Activated CD8-positive, alpha-beta memory T cell treated with anti-CD3 and anti-CD28 coated beads for 36 hours (primary cell): Measurements from ENCODE around the gene DNTTIP2. TPM values are rescaled to one million over a fixed set of nuclear protein-coding genes. Genes with fewer than 3 reads are reported as not detected.
"Not testable (repeated sequence)": the region's sequence is repeated elsewhere in the genome, so short reads cannot be mapped to it uniquely, and the experiment has no call there.

ENCODE experiments used
- CTCF ChIA-PET: fragments of 350-600 bp; sonication (Branson Sonifier 250); formaldehyde crosslinking; loops from one replicate; lab custom pipeline; 2021; ENCODE audit warnings: antibody characterized with exemption; lab: Charles Lee
- POLR2A ChIA-PET: fragments of 350-600 bp; sonication (Branson Sonifier 250); formaldehyde crosslinking; loops from one replicate; lab custom pipeline; 2021; ENCODE audit warnings: antibody characterized with exemption; lab: Charles Lee
- total RNA-seq, 2 experiments: library from RNA; stranded (reverse); gene quantifications; one replicate each; pipeline ENCODE4 v1.2.3, GENCODE V29; 2021

DNTTIP2 gene
- total RNA-seq, 2 experiments from 2014 or later, result 107 to 108 TPM

DNA sequence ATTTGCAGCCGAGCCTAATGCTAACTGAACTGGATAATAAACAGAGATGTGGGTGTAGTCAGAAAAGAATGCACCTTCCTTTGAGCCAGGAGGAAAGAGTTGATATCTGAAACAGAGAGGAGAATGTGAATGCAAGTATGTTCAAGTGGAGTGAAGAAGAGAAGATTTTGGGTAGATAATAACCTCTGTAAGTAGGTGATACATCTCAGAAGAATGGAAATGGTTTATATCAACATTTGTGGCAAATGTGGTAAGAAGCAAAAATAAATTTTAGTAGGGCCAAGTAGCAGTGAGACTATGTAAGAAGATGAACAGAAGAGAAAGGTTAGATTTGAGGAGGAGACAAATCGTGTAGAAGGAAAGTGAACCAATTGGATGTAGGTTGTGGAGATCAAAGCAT lies 1.7 kb upstream of the DNTTIP2 start:
- POLR2A ChIA-PET, result no interaction called here
- CTCF ChIA-PET, result interaction anchor here (1.8 kb wide), 1 partner anchor 28 kb away, joined by 8 read pairs; the partner anchor contains the start of gene GCLM

DNA sequence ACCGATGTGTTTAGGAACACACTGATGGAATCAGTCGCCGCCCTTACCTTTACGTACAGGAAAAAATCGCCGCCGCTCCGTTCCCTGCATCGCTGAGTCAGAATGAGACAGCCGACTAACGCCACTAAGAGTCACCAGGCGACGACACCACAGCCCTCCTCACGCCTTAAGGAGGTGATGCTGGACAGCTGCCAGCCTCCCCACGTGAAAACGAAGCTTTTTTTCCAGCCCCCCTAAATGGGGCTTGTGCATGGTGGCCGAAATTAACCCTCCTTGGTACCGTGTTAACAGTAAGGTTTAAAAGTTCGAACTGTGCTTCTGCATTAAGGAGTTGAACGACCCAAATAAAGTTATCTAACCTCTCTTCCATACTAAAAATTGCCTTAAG lies 511 bp downstream of the DNTTIP2 start:
- POLR2A ChIA-PET, result interaction anchor here (1.2 to 2.3 kb wide), 3 partner anchors 31 to 33 kb away, joined by 4 to 8 read pairs (median 8); partner anchors contain the start of gene GCLM
- CTCF ChIA-PET, result no interaction called here

DNA sequence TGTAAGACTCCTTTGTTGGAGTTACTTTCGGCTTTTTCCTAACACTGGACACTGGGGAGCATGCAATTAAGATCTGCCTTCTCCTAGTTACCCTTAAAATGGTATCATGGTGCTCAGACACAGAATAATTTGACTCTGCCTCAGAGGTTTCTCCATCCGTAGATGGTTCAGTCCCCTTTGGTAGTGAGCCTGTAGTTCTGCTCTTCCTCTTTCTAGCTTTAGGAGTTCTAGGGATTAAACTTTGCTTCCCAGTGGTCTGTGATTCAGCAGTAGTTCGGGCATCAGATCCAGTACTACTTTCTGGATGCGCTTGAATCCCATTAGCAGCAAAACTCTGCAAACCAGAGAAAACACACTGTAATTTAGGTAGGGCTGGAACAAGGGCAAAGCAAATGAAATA lies 1.5 kb downstream of the DNTTIP2 start:
- ChIA-PET CTCF (no interaction called here), POLR2A (no interaction called here)

DNA sequence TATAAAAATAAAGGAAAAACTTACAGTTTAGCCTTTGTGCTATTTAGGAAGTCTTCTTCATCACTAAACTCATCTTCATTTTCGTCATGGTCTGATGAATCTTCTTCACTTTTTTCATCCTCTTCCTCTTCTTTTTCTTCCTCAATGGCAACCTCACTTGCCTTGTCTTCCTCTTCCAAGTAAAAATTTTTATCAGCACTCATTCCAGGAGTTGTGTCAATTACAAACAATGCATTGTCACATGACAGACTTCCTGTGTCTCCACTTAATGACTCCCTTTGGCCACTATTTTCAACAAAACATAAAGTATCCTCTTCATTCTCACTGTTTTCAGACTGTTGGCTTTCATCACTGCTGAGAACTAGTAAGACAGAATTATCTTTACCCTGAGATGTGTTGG lies 2.8 kb downstream of the DNTTIP2 start:
- ChIA-PET POLR2A (no interaction called here), CTCF (interaction anchor here (2.0 kb wide), 1 partner anchor 13 kb away, joined by 6 read pairs; no protein-coding TSS in a partner anchor)

DNA sequence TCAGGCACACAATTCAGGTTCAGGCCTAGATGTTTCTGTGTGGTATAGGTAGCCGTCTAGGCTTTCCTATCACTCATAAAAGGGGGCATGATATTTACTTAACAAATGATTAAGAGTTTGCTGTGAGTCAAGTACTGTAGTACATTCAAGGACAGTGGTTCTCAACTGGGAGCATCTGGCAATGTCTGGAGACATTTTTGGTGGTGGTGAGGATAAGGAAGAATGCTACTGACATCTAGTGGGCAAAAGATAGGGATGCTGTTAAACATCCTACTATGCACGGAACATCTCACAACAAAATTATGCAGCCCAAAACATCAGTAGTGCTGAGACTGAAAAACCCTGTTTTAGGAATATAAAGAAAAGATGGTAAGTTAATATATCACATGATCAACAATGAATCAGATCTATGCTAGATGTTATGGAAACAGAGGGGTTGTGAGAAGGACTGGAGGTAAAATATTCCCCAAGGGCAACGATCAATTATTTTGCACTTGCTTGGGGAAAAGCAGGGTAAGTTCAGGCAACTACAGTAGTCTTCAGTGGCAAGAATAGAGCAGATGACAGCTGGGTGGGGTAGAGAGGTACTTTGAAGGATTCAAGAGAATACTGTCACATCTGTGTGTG lies 4.9 kb downstream of the DNTTIP2 start:
- POLR2A ChIA-PET, result interaction anchor here (0.6 kb wide), 1 partner anchor 1632 kb away, joined by 4 read pairs; no protein-coding TSS in a partner anchor
- CTCF ChIA-PET, result interaction anchor here (2.0 kb wide), 1 partner anchor 11 kb away, joined by 6 read pairs; no protein-coding TSS in a partner anchor

DNA sequence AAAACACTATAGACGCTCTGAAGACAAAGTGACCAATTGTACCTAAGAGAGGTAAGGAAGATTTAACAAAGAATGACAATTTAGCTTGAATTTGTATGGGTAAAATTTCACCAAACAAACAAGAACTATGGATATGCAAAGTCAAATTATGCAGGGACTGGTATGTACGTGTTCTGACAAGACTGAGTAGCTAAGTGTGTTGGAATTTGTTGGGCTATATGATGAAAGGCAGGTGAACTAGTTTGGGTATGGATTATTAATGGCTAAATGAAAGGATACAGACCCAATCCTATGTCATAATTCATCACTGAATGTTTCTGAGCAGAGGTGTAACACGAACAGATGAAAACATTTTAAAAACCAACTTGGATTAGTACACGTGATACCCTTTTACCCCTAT lies 7.6 kb downstream of the DNTTIP2 start:
- POLR2A ChIA-PET, result interaction anchor here (1.1 kb wide), 1 partner anchor 25 kb away, joined by 3 read pairs; no protein-coding TSS in a partner anchor

DNA sequence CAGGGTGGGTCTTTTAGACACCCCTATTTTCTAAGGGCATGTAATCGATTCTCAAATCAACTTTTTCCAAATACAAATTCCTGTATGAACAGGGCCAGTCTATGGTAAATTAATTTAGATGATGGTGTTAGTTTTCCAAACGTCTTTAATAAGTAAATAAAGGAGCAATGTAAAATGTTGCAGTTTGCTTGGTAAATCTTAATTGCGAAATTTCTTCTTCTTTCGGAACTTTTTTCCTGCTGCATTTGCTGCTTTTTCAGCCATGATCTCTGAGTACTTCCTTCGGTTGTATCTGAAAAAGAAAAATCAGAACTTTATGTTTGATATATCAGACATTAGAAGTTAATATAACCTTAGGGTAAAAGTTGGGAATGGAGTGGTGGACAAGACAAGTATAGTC lies 9.4 kb downstream of the DNTTIP2 start:
- ChIA-PET CTCF (no interaction called here), POLR2A (no interaction called here)

More for the DNA sequence above, 7.6 kb downstream of the DNTTIP2 start:
- CTCF ChIA-PET, result no interaction called here

DNA sequence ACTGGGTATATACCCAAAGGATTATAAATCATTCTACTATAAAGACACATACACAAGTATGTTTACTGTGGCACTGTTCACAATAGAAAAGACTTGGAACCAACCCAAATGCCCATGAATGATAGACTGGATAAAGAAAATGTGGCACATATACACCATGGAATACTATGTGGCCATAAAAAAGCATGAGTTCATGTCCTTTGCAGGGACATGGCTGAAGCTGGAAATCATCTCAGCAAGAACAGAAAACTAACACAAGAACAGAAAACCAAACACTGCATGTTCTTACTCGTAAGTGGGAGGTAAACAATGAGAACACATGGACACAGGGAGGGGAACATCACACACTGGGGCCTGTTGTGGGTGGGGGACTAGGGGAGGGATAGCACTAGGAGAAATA lies 10.5 kb downstream of the DNTTIP2 start:
- POLR2A ChIA-PET, CTCF ChIA-PET: not testable (repeated sequence)

DNA sequence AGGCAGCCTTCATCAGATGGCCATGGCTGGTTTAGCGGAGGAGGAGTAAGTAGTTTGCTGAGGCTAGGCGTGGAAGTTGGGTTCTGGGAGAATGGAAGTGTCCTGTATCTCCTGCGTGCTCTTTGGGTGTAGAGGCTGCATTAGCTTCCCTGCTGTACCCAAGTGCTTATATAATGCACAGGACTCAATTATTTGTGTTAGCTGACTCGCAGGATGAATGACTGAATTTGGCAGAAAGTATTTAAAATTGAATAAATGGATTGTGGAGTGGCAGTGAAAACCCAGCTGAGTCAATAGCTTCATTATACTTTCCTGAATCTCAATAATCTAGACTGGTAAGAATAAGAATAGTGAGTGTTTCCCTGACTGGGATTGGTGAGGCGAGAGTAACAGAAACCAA lies 13.8 kb downstream of the DNTTIP2 start:
- ChIA-PET CTCF (no interaction called here), POLR2A (interaction anchor here (0.6 kb wide), 1 partner anchor 1046 kb away, joined by 8 read pairs; no protein-coding TSS in a partner anchor)

DNA sequence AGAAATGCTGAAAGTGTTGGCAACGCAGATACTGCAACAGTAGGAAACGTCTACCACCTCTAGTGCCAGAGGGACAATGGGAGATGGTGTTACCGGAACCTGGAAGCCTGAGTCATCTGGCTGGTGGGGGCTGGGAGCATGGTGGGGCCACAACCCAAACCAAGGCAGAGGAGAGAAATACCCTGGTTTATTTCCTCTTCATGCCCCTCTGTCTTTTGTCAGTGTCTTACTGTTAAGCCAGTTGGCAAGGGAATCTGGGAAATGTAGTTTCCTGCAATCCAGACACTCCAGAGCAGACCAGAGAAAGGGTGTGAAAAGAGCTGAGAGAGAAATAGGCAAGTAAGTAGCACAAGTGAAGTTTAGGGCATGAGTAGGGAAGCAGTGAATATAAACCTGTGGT lies 14.8 kb downstream of the DNTTIP2 start:
- ChIA-PET POLR2A (no interaction called here), CTCF (no interaction called here)

DNA sequence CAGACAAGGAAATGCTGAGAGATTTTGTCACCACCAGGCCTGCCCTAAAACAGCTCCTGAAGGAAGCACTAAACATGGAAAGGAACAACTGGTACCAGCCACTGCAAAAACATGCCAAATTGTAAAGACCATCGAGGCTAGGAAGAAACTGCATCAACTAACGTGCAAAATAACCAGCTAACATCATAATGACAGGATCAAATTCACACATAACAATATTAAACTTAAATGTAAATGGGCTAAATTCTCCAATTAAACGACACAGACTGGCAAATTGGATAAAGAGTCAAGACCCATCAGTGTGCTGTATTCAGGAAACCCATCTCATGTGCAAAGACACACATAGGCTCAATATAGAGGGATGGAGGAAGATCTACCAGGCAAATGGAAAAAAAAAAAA lies 21.4 kb downstream of the DNTTIP2 start:
- CTCF ChIA-PET, result interaction anchor here (0.6 kb wide), 1 partner anchor 168 kb away, joined by 3 read pairs; no protein-coding TSS in a partner anchor
- POLR2A ChIA-PET, result not testable (repeated sequence)

DNA sequence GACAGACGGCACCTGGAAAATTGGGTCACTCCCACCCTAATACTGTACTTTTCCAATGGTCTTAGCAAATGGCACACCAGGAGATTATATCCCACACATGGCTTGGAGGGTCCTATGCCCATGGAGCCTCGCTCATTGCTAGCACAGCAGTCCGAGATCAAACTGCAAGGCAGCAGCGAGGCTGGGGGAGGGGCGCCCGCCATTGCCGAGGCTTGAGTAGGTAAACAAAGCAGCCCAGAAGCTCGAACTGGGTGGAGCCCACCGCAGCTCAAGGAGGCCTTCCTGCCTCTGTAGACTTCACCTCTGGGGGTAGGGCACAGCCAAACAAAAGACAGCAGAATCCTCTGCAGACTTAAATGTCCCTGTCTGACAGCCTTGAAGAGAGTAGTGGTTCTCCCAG lies 23.0 kb downstream of the DNTTIP2 start:
- POLR2A ChIA-PET, CTCF ChIA-PET: not testable (repeated sequence)

DNA sequence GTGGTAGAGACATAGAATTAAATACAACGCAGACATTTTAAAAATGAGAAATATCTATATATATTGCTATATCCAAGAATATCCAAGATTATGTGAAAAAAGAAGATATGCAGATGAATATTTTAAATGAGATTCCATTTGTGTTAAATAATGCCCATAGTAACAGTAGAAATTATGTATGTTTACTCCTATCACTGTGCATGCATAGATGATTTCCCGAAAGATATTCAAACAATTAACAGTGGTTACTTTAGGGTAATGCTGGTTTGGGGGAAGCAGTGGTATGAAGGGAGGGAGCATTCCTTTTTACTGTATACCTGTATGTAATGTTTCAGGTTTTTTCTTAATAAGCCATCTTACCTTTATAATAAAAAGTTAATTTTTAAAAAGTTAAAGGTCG lies 25.1 kb downstream of the DNTTIP2 start:
- CTCF ChIA-PET, result no interaction called here
- POLR2A ChIA-PET, result no interaction called here

DNA sequence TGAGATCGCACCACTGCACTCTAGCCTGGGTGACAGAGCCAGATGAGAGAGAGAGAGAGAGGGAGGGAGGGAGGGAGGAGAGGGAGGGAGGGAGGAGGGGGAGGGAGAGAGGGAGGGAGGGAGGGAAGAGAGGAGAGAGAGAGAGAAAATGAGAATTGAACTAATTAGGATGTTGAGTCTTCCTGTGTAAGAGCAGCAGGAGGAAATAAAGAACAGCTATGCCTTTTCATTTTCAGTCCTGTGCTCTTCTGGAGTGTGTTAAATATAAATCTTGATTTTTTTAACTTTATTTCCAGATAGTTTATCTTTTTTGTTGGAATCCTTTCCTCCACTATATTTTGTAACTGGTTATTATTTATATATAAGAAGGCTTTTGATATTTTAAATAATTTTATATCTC lies 27.1 kb downstream of the DNTTIP2 start:
- CTCF ChIA-PET, result interaction anchor here (2.6 kb wide), 1 partner anchor 223 kb away, joined by 10 read pairs; no protein-coding TSS in a partner anchor

DNA sequence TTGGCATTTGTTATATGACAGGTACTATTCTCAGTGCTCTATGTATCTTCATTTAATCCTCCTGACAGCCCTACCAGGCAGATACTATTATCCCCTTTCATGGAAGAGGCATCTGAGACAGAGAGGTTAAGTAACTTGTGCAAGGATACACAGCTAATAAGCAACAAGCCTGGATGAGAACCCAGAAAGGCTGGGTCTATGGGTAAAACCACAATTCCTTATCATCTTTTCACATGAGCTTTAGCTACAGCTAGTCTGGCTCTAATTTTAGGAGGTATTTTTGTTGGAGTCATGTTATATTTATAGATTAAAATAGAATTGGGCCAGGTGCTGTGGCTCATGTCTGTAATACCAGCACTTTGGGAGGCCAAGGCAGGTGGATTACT lies 27.7 kb downstream of the DNTTIP2 start:
- POLR2A ChIA-PET, result no interaction called here

More for the DNA sequence above, 27.1 kb downstream of the DNTTIP2 start:
- POLR2A ChIA-PET, result no interaction called here

DNA sequence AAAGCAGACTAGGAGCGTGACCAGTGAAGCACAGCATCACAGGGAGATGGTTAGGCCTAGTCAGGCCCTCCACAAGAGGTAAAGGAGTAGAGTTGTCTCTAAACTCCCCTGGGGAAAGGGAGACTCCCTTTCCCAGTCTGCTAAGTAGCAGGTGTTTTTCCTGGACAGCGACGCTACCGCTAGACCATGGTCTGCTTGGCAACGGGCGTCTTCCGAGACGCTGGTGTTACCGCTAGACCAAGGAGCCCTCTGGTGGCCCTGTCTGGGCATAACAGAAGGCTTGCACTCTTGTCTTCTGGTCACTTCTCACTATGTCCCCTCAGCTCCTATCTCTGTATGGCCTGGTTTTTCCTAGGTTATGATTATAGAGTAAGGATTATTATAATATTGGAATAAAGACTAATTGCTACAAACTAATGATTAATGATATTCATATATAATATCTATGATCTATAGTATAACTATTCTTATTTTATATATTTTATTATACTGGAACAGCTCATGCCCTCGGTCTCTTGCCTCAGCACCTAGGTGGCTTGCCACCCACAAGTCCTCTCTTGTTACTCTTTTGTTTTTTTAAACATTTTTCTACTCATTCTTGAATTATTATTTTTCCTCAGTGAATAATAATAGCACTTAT lies 28.2 kb downstream of the DNTTIP2 start:
- POLR2A ChIA-PET, result not testable (repeated sequence)
- CTCF ChIA-PET, result interaction anchor here (1.3 to 2.6 kb wide), 2 partner anchors 221 to 231 kb away, joined by 3 to 10 read pairs; no protein-coding TSS in a partner anchor

More for the DNA sequence above, 27.7 kb downstream of the DNTTIP2 start:
- CTCF ChIA-PET, result interaction anchor here (1.3 to 2.6 kb wide), 2 partner anchors 222 to 231 kb away, joined by 3 to 10 read pairs; no protein-coding TSS in a partner anchor

DNA sequence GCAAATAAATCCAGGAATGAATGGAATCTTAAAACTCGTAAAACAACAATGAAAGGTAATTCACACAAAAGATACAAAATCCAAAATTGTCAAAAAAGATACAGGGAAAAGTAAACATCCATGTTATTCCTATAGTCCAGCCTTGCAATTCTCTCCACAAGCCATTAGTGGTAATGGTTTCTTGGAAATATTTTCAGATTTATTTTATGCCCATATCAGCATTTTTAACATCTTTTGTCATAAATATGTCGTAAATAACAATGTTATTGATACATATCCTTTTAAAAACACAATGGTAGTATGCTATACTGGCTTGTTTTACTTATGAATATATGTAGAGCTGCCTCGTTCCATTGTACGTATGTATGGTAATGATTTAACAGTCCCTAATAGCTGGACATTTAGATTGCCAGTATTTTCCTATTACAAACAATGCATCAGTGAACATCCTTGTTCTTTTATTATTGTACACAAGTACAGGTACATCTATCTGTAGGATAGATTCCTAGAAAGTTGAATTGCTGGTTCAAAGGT lies 30.6 kb downstream of the DNTTIP2 start:
- POLR2A ChIA-PET, result interaction anchor here (1.4 kb wide), 1 partner anchor 24 kb away, joined by 4 read pairs; no protein-coding TSS in a partner anchor
- CTCF ChIA-PET, result interaction anchor here (1.0 kb wide), 1 partner anchor 31 kb away, joined by 3 read pairs; the partner anchor contains the start of gene DNTTIP2

DNA sequence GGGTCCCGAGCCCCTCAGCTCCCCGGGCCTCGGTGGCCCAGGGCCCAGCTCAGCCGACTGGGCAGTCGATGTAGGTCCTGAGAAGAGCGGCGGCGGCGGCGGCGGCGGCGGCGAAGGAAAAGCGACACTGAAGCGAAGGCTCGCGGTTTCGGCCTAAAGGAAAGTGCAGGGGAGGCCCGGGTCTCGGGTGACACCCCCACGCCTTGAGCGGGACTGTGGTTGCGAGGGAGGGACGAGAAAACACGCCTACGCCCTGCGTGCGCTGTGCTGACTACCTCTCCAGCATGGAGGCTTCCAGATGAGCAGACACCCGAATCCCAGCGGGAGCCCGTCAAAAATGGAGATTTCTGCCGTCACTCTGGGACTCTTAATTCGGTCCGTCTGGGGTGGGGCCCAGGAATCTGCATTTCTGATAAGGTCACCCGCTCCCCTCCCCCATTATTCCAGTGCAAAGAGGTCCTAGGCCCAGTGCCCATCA lies 31.2 kb downstream of the DNTTIP2 start:
- CTCF ChIA-PET, result interaction anchor here (1.0 kb wide), 1 partner anchor 32 kb away, joined by 3 read pairs; the partner anchor contains the start of gene DNTTIP2

More for the DNA sequence above, 31.2 kb downstream of the DNTTIP2 start:
- POLR2A ChIA-PET, result interaction anchor here (1.4 kb wide), 1 partner anchor 25 kb away, joined by 4 read pairs; no protein-coding TSS in a partner anchor
